ENCODE measurements around the gene FXYD7.

FXYD7 gene

DNA sequence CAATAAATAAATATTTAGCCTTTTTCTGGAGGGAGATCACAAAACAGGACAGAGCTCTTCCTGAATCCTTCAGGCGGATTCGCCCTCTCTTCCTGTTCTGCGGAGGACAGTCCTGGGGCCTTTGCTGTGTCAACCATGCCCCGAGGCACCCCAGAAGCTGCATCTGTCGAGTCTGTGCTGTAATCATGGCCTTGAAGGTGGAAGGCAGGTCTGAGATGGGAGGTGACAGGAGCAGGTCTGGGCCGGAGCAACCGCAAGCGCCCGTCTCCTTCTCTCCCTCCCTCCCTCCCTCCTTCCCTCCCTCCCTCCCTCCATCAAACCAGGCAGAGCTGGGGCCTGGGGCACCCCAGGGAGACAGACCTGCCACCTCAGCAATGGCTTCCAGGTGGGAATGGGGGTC, 32.1 kb upstream of the FXYD7 start:
- no peak for DNase-seq (ENCODE audit: low read depth)

DNA sequence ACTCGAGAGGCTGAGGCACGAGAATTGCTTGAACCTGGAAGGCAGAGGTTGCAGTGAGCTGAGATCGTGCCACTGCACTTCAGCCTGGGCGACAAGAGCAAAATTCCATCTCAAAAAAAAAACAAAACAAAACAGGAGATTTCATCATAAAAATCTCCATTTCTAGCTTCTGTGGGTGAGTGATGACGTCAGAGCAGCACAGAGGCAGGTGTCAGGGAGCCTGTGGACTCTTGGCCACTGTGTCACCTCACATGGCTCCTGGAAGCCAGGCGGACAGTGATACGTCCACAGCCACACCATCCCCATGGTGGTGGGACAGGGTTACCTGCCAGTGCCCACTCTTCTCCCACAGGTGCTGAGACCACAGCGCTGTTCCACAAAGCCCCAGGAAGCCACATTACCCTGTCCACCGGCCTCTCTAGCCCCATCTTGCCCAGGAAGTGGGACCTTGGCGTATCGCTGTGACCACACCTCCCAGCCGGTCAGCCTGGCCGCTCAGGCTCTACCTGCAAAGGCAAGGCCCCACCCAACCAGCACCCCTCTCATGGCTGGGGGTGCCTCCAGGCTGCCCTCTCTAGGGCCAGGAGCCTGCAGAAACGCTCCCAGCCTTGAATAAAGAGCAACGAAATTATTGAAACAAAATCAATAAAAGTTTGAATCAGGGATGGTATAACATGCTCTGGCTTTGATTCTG, 29.9 kb upstream of the FXYD7 start:
- DNase-seq (ENCODE audit: low read depth), result no peak

DNA sequence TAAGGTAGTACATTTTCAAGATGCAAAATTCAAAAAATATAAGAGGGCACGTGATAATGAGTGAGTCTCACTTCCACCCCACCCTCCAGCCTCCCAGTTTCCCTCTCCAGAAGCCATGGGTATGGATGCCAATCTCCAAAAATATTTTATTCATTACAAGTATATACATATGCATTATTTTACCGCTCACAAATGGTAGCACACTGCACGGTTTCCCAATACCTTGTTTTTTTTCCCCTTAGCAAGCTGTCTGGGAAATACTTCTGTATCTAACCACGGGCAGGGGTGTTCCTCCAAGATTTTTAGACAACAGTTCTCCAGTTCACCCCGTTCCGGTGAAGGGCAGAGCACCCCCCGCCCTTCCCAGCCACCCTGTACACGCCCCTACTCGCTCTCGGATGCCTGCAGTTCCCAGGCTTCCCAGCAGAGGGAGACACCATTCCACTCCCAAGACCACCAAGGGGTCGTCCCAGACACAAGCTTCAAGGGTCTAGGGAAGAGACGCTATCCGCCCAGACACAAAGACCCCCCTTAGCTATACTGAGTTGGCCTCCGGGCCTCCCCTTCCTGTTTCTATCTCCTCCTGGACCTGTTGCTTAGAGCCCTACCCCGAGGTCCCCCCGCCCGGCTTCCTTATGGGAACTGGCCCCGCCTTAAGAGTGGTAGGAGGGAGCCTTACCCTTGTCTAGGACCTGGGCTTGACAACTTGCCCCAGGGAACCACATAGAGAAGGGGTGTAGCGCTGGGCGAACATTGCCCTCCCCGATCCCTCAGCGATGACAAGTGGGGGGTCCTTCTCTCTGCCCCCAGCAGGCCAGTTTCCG, 28.5 kb upstream of the FXYD7 start:
- DNase-seq (ENCODE audit: low read depth), result peak; percentile 56

DNA sequence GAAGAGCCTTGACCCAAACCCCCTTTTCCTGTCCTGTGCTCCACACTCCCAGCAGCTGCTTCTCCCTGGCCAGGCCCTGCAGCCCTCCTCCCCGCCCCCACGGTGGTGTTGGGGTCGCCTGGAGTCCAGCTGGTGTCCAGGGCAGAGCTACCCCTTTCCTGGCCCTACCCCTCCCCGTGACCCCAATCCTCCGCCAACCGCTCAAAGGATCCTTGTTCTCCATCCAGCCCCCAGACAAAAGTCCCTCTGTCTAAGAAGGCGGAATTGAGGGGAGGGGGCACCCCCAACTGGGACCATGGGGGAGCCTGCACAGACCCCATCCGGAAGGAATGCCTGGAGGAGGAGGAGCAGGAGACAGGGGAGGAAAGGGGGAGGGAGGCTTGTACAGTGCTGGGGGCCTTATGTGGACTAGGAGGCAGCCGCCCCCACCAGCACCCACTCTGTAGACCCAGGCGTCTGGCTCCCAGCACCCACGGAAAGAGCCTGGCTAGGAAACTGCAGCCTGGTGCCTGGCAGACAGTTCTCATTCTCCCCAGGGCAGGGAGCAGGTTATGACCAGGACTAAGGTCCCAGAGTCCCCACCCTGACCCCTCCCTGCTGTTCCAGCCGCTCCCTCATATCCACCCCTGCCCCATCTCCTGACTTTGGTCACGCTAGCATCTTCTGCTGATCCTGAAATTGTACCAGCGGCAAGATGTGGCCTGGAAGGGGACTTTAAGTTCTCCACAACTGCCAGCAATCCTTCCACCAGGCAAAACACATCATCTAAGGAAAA, 27.7 kb upstream of the FXYD7 start, which contains the start of gene FXYD3:
Gene FXYD3, plus strand, starts transcription at position 647 of the 775 bp plus-strand sequence. CDS start 3,554 bp downstream, outside the sequence.
- no peak for DNase-seq (ENCODE audit: low read depth)

DNA sequence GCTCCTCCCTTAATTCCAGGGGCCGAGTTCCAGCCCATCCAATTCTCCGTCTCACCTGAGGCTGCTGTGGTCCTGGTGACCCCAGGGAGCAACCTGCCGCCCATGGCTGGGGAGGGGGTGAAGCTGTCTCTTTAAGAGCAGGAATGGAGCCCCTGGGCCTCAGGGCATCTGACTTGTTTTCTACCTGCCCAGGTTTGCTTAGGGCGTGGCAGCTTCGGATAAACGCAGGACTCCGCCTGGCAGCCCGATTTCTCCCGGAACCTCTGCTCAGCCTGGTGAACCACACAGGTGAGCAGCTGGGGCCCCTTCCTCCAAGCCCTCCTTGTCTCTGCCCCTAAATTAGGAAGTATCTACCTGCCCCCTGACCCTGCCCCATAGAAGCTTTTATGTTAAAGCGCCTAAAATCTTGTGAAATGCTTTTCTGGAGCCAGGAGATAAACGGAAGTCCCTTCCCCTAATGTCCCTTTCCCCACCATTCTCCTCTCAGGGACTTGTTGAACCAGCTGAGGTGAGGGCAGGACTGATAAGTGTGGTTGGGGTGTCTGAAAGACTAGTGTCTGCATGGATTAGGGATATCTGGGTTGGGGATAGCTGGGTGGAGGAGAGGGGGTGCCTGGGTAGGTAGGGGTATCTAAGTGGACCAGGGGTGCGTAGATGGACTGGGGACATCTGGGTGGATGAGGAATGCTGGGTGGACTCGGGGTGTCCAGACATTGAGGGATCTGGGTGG, 26.8 kb upstream of the FXYD7 start:
- DNase-seq (ENCODE audit: low read depth), result no peak

DNA sequence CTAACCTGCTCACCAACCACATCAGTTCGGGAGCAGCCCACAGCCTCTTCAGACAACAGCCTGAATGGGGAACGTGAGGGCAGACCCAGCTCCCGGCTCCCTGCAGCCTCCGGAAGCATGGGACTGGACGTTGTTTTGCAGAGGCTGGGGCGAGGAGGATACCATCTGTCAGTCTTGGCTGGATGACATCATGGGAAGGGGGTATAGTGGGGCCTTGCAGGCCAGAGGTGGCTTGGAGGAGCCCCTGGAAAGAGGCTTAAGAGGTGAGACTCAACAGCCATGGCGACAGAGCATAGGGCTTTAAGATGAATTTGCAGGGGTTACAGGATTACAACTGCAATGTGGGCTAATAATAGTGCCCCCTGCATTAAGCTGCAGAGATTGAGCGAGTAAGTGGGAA, 25.9 kb upstream of the FXYD7 start:
- no peak for DNase-seq (ENCODE audit: low read depth)

DNA sequence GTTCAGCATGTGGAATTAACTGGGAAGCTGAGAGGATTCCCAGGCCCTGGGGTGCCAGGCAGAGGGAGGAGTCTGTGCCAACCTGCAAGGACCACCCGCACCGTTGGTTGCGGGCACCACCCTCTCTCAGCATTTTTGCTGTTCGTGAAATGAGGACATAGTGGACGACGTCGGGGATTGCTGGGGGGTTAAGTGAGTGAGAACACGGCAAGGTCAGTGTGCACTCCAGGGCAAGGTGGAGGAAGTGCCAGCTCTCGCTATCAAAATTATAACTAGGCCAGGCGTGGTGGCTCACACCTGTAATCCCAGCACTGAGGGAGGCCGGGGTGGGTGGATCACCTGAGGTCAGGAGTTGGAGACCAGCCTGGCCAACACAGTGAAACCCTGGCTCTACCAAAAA, 25.3 kb upstream of the FXYD7 start:
- DNase-seq (ENCODE audit: low read depth), result no peak

DNA sequence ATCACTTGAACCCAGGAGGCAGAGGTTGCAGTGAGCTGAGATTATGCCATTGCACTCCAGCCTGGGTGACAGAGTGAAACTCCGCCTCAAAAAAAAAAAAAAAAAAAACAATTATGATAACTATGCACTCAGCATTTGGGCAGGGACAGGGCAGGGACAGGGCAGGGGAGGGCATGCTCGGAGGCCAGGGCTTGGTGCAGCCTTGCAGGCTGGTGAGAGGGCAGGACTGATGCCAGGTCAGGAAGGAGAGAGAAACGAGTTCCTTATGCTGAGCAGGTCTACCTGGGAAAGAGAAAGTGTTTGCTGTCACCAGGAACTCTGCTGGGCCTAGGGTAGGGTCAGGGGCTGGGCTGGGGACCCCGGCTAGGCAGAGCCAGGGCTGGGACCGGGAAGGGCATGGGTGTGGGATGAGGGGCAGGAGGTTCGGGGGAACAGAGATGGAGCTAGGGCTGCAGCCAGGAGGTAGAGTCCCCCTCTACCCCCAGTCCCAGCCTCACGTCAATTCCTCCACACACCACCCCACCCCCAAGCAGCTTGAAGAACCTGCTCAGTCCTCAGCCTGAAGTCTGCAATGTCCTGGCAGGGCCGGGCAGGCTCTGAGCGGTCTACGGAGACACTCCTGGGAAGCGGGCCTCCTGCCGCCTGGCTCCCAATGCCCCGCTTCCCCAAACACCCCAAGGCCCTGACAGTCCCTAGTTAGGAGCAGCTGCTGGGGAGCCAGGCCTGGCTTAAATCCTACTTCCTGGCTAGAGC, 24.6 kb upstream of the FXYD7 start:
- DNase-seq (ENCODE audit: low read depth), result no peak

DNA sequence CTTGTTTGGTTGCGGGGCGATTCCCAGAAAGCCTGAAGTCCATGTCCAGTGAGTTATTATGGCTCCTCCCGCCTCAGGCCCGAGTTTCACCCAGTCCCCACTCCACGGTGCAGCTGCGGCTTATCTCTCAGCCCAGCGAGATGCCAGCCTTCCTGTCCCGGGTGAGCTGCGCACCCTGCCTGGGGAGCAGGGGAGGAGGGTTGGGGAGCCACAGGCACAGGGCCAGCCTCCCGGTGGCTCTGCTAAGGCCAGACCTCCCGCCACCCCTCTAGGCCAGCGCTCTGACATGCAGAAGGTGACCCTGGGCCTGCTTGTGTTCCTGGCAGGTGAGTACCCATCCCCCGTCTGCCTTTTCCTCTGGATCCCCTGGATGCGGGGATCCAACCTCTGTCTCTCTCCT, 24.0 kb upstream of the FXYD7 start:
- no peak for DNase-seq (ENCODE audit: low read depth)

DNA sequence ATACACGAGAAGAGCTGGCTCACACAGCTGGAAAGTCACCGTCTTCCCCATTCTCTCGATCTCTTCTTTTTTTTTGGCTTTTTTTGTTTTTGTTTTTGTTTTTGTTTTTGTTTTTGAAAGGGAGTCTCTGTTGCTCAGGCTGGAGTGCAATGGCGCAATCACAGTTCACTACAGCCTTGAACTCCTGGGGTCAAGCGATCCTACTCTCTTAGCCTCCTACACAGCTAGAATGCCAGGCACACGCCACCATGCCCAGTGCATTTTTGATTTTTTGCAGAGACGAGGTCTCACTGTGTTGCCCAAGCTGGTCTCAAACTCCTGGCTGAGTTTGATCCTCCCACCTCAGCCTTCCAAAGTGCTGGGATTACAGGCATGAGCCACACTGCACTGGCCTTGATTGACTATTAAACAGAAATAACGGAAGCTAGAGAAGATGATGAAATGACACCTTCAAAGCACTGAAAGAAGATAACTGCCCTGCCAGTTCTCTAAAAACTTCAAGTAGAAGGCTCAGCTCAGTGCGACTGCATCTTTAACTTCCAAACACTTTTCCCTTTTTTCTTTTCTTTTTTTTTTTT, 23.4 kb upstream of the FXYD7 start:
- no peak for DNase-seq (ENCODE audit: low read depth)

DNA sequence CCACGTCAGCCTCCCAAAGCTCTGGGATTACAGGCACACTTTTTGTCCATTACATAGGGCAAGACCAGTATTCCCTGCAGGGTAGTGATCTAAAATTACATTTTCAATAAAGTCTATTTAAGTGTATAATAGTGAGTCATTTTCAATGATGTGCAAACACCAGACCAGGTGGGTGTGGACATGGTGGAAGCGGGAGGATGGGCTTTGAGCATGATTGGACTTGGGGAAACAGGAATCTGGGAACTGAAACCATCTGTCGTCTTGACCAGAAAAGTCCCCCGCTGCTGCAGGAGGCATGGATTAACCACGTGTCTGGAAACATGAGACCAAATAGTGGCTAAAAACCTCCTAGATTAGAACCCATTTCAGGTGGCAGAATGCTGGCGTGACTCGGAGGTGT, 22.6 kb upstream of the FXYD7 start:
- no peak for DNase-seq (ENCODE audit: low read depth)

DNA sequence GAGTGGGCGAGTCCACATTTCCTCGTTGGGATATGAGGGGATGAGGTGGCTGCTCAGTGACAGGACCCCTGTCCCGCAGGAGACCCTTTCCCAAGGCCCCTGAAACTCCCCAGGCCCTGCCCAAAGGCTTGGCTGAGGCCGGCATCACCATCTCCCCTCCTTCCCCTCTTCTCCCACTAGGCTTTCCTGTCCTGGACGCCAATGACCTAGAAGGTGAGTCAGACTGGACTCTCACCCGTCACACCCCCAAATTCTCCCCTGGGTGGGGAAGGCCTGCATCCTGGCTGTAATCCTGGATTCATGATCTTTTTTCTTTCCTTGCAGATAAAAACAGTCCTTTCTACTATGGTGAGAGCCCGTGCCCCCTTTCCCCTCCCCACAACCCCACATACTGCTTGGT, 22.2 kb upstream of the FXYD7 start:
- DNase-seq (ENCODE audit: low read depth), result no peak

DNA sequence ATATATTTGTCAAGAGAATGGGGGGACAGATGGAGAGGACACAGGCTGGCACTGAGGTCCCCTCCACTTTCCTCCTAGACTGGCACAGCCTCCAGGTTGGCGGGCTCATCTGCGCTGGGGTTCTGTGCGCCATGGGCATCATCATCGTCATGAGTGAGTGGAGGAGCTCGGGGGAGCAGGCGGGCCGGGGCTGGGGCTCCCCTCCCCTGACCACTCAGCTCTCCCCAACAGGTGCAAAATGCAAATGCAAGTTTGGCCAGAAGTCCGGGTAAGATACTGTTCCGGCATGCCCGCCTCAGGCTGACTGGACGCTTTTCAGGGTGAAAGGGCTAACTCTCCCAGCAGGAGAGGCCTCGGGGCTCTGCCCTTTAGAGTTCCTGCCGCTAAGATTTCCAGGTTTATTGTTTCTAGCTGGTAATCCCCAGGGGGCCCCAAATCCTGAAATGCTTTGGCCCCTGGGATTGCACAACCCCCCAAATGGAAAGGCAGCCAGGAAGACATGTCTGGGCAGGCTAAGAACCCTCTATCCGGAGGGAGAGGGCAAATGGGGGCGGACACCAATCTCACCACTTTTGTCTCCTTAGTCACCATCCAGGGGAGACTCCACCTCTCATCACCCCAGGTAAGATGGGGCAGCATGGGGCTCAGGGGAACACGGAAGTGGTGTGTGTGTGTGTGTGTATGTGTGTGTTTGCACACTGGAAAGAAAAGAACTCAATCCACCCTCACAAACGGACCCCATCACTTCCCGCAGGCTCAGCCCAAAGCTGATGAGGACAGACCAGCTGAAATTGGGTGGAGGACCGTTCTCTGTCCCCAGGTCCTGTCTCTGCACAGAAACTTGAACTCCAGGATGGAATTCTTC, 20.1 kb upstream of the FXYD7 start:
- DNase-seq (ENCODE audit: low read depth), result no peak

DNA sequence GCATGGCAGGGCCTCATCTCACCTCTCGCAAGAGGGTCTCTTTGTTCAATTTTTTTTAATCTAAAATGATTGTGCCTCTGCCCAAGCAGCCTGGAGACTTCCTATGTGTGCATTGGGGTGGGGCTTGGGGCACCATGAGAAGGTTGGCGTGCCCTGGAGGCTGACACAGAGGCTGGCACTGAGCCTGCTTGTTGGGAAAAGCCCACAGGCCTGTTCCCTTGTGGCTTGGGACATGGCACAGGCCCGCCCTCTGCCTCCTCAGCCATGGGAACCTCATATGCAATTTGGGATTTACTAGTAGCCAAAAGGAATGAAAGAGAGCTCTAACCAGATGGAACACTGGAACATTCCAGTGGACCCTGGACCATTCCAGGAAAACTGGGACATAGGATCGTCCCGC, 19.5 kb upstream of the FXYD7 start:
- no peak for DNase-seq (ENCODE audit: low read depth)

DNA sequence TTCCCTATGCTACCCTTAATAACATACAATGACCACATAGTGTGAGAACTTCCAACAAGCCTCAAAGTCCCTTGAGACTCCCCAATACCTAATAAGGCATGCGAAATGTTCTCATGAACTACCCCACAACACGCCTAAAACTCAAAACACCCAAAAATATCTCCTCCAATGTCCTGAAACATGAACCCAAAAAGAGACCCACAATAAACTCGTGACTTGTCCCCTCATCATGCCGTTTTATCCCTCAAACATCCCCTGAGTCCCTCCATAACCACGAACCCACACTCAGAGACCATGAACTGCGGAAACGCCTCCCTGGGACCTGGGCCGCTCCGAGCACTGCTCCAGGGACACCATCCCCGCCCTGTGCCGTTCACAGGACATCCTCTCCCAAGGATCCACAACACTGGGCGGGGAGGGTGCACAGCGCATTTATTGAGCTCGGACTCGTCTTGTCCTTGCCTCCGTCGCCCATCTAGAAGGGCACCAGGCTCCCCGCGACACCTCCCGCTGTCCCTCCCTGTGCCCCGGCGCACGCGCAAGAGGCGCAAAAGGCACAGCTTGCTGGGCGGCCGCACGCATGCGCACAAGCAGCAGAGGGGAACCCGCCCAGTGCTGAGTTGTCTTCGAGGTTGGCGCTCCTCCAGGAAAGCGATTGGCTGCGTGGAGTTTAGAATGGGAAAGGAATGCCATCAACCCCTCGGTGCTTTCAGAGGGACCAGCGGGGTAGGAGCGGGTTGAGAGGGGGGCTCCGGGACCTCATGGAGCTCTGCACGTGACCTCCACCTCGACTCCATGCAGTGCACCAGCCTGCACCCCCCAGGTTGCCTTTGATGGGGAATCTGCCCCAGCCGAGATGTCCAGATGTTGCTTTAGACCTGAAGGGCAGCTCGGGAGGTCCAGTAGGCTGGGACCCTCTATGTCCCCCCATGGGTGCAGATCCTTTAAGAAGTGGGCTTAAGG, 18.7 kb upstream of the FXYD7 start:
- DNase-seq (ENCODE audit: low read depth), result peak; percentile 59

DNA sequence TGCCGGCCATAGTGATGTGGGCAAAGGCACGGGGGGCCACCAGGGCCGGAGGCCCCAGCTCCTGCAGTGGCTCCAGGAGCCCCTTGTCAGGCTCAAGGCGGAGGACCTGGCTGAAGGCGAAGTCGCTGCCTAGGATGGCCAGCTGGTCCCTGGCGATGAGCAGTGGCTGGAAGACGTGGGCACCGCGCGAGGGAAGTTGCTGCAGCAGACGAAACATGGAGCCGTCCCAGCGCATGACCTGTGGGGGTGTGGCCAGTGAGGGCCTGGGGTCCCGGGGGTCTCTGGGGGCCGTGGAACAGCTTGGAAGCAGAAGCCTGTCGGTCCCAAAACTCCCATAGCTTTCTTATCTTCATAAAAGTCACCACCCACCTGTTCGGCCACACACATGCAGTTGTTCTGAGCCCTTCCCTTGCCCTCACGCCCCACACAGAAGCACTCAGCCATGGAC, 17.8 kb upstream of the FXYD7 start:
- DNase-seq (ENCODE audit: low read depth), result no peak

DNA sequence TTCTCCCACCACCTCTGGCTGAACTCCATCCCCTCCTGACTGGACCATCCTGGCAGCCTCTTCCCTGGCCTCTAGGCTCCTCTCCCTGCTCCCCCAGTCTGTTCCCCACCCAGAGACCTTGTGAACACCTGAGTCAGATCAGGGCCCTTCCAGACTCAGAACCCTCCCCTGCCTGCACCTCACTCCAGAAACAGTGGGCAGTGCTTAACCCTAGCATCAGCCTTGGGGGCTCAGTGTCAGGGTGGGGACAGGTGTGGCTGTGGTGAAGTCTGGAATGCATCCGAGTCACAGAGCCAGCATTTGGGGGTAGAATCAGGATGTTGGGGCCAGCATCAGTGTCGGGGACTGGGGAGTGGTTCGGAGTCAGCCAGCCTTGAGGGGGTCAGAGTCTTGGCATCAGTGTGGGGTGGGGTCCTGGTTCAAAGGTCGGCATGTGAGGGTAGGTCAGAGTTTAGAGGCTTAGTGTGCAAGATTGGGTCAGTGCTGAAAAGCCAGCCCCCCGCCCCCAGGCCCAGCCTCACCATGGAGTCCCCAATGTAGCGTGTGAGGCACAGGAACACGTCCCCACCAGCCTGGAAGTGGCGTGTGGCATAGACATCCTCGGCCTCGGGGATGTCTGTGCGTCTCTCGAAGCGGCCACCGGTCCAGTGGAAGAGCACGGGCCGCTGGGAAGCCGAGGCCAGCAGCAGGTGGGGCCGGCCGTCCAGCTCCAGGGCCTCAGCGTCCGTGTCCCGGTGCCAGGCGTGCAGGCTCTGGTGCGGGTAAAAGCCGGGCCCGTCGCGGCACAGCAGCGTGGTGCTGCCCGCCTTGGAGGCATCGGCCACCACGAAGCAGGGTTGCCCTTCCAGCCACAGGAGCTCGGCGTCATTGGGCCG, 17.1 kb upstream of the FXYD7 start:
- DNase-seq (ENCODE audit: low read depth), result no peak

DNA sequence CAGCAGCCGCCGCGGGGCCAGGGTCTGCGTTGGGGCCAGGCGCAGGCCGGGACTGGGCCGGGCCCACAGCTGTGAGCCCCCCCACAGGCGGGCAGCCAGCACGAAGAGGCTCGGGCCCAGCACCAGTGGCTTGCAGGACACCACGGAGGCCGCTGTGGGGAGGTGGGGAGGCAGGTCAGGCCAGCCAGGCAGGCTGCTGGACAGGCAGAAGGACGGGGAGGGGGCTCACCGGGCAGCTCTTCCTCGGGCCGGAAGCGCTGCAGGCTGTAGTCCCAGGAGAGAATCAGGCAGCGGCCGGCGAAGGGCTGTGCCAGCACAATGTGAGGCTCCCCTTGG, 16.5 kb upstream of the FXYD7 start:
- DNase-seq (ENCODE audit: low read depth), result no peak

Data from stimulated activated CD8-positive, alpha-beta memory T cell treated with anti-CD3 and anti-CD28 coated beads, Interleukin-15, amount 100 ng/mL, for 1 hour (primary cell).